ENCODE data around the gene WDR38. TPM values are rescaled to one million over a fixed set of nuclear protein-coding genes. Genes with fewer than 3 reads are reported as not detected.

Gene WDR38
- polyA plus RNA-seq, 2 donors, result not detected

GRCh38 chr9:124889006-124889405 lies 35.7 kb downstream of the WDR38 start:
- H3K4me3 ChIP-seq (ENCODE audit: low read depth in 1 of 2, low read length in 2 of 2), result no peak overlapping the region
- H3K4me1 ChIP-seq (ENCODE audit: control insufficient read depth in 2 of 2, insufficient read depth in 2 of 2, low read length in 1 of 2), result no peaks in the 10 kb centered on the region
- H3K9me3 ChIP-seq (ENCODE audit: control insufficient read depth in 2 of 2, insufficient read depth in 1 of 2, low read depth in 1 of 2, low read length in 1 of 2), result peaks cover 0 to 3% of the 10 kb centered on the region in 2 donors
- H3K36me3 ChIP-seq (ENCODE audit: control insufficient read depth in 2 of 2, insufficient read depth in 2 of 2, low read length in 1 of 2), result peaks cover 20 to 54% of the 10 kb centered on the region in 2 donors
- no peak overlapping the region for H3K27ac ChIP-seq (ENCODE audit: low read depth in 2 of 2, low read length in 1 of 2)
- 95 to 97% methylated on average over 13 of the region's 13 CpGs for WGBS, 2 donors
- no peaks in the 10 kb centered on the region for H3K27me3 ChIP-seq (ENCODE audit: control insufficient read depth in 1 of 2, insufficient read depth in 2 of 2, low read length in 2 of 2)

GRCh38 chr9:124890179-124890578 lies 36.9 kb downstream of the WDR38 start:
- WGBS, 2 donors, result 96% methylated on average over 7 of the region's 7 CpGs
- Histone ChIP-seq H3K27me3 (ENCODE audit: control insufficient read depth in 1 of 2, insufficient read depth in 2 of 2, low read length in 2 of 2) (no peaks in the 10 kb centered on the region), H3K4me3 (ENCODE audit: low read depth in 1 of 2, low read length in 2 of 2) (no peak overlapping the region), H3K36me3 (ENCODE audit: control insufficient read depth in 2 of 2, insufficient read depth in 2 of 2, low read length in 1 of 2) (peaks cover 20 to 53% of the 10 kb centered on the region in 2 donors), H3K9me3 (ENCODE audit: control insufficient read depth in 2 of 2, insufficient read depth in 1 of 2, low read depth in 1 of 2, low read length in 1 of 2) (peaks cover 0 to 3% of the 10 kb centered on the region in 2 donors), H3K27ac (ENCODE audit: low read depth in 2 of 2, low read length in 1 of 2) (no peak overlapping the region), H3K4me1 (ENCODE audit: control insufficient read depth in 2 of 2, insufficient read depth in 2 of 2, low read length in 1 of 2) (no peaks in the 10 kb centered on the region)

GRCh38 chr9:124894035-124894740 lies 40.9 kb downstream of the WDR38 start:
- H3K4me3 ChIP-seq (ENCODE audit: low read depth in 1 of 2, low read length in 2 of 2), result no peak overlapping the region
- no peaks in the 10 kb centered on the region for H3K9me3 ChIP-seq (ENCODE audit: control insufficient read depth in 2 of 2, insufficient read depth in 1 of 2, low read depth in 1 of 2, low read length in 1 of 2)
- H3K27ac ChIP-seq (ENCODE audit: low read depth in 2 of 2, low read length in 1 of 2), result no peak overlapping the region
- 83% methylated on average over 9 of the region's 9 CpGs for WGBS, 2 donors
- no peaks in the 10 kb centered on the region for H3K27me3 ChIP-seq (ENCODE audit: control insufficient read depth in 1 of 2, insufficient read depth in 2 of 2, low read length in 2 of 2)
- H3K4me1 ChIP-seq (ENCODE audit: control insufficient read depth in 2 of 2, insufficient read depth in 2 of 2, low read length in 1 of 2), result no peaks in the 10 kb centered on the region
- H3K36me3 ChIP-seq (ENCODE audit: control insufficient read depth in 2 of 2, insufficient read depth in 2 of 2, low read length in 1 of 2), result peaks cover 19 to 31% of the 10 kb centered on the region in 2 donors

GRCh38 chr9:124894741-124895170 lies 41.5 kb downstream of the WDR38 start:
- Histone ChIP-seq H3K27ac (ENCODE audit: low read depth in 2 of 2, low read length in 1 of 2) (no peak overlapping the region), H3K27me3 (ENCODE audit: control insufficient read depth in 1 of 2, insufficient read depth in 2 of 2, low read length in 2 of 2) (no peaks in the 10 kb centered on the region), H3K4me1 (ENCODE audit: control insufficient read depth in 2 of 2, insufficient read depth in 2 of 2, low read length in 1 of 2) (no peaks in the 10 kb centered on the region), H3K36me3 (ENCODE audit: control insufficient read depth in 2 of 2, insufficient read depth in 2 of 2, low read length in 1 of 2) (peaks cover 19 to 31% of the 10 kb centered on the region in 2 donors), H3K9me3 (ENCODE audit: control insufficient read depth in 2 of 2, insufficient read depth in 1 of 2, low read depth in 1 of 2, low read length in 1 of 2) (no peaks in the 10 kb centered on the region), H3K4me3 (ENCODE audit: low read depth in 1 of 2, low read length in 2 of 2) (no peak overlapping the region)

GRCh38 chr9:124897570-124898460 lies 44.6 kb downstream of the WDR38 start:
- Histone ChIP-seq H3K27ac (ENCODE audit: low read depth in 2 of 2, low read length in 1 of 2) (no peak overlapping the region), H3K4me3 (ENCODE audit: low read depth in 1 of 2, low read length in 2 of 2) (no peak overlapping the region), H3K4me1 (ENCODE audit: control insufficient read depth in 2 of 2, insufficient read depth in 2 of 2, low read length in 1 of 2) (peaks cover 0 to 3% of the 10 kb centered on the region in 2 donors), H3K36me3 (ENCODE audit: control insufficient read depth in 2 of 2, insufficient read depth in 2 of 2, low read length in 1 of 2) (peaks cover 8 to 21% of the 10 kb centered on the region in 2 donors), H3K27me3 (ENCODE audit: control insufficient read depth in 1 of 2, insufficient read depth in 2 of 2, low read length in 2 of 2) (no peaks in the 10 kb centered on the region), H3K9me3 (ENCODE audit: control insufficient read depth in 2 of 2, insufficient read depth in 1 of 2, low read depth in 1 of 2, low read length in 1 of 2) (no peaks in the 10 kb centered on the region)
- 86 to 90% methylated on average over 6 of the region's 6 CpGs for WGBS, 2 donors

- Histone ChIP-seq H3K9me3 (ENCODE audit: control insufficient read depth in 2 of 2, insufficient read depth in 1 of 2, low read depth in 1 of 2, low read length in 1 of 2) (no peaks in the 10 kb centered on the region), H3K4me3 (ENCODE audit: low read depth in 1 of 2, low read length in 2 of 2) (no peak overlapping the region), H3K27ac (ENCODE audit: low read depth in 2 of 2, low read length in 1 of 2) (no peak overlapping the region), H3K27me3 (ENCODE audit: control insufficient read depth in 1 of 2, insufficient read depth in 2 of 2, low read length in 2 of 2) (no peaks in the 10 kb centered on the region), H3K4me1 (ENCODE audit: control insufficient read depth in 2 of 2, insufficient read depth in 2 of 2, low read length in 1 of 2) (peaks cover 0 to 3% of the 10 kb centered on the region in 2 donors), H3K36me3 (ENCODE audit: control insufficient read depth in 2 of 2, insufficient read depth in 2 of 2, low read length in 1 of 2) (peaks cover 8 to 17% of the 10 kb centered on the region in 2 donors)
- WGBS, 2 donors, result 69 to 89% methylated on average over 9 of the region's 9 CpGs
Measured at GRCh38 chr9:124899845-124900244, 46.6 kb downstream of the WDR38 start.

GRCh38 chr9:124906966-124907365 lies 53.7 kb downstream of the WDR38 start:
- Histone ChIP-seq H3K27me3 (ENCODE audit: control insufficient read depth in 1 of 2, insufficient read depth in 2 of 2, low read length in 2 of 2) (no peaks in the 10 kb centered on the region), H3K36me3 (ENCODE audit: control insufficient read depth in 2 of 2, insufficient read depth in 2 of 2, low read length in 1 of 2) (peaks cover 5 to 12% of the 10 kb centered on the region in 2 donors), H3K4me1 (ENCODE audit: control insufficient read depth in 2 of 2, insufficient read depth in 2 of 2, low read length in 1 of 2) (no peaks in the 10 kb centered on the region), H3K27ac (ENCODE audit: low read depth in 2 of 2, low read length in 1 of 2) (no peak overlapping the region), H3K4me3 (ENCODE audit: low read depth in 1 of 2, low read length in 2 of 2) (no peak overlapping the region), H3K9me3 (ENCODE audit: control insufficient read depth in 2 of 2, insufficient read depth in 1 of 2, low read depth in 1 of 2, low read length in 1 of 2) (no peaks in the 10 kb centered on the region)
- WGBS, 2 donors, result 54 to 75% methylated on average over 1 of the region's 1 CpG

Other genes starting within 250 kb of the WDR38 start
- 1 to 10 TPM in 1 of 2 donors, under 1 TPM in 1; 0.68 to 1.4 TPM for gene NR6A1, start 82.1 kb upstream of the WDR38 start, polyA plus RNA-seq
- 1 to 10 TPM; 3.7 to 5.2 TPM for gene OLFML2A, start 76.3 kb upstream of the WDR38 start, polyA plus RNA-seq
- 1,000 to 10,000 TPM; 3,603 to 5,640 TPM for gene RPL35, start 8.5 kb downstream of the WDR38 start, polyA plus RNA-seq
- 10 to 100 TPM; 30.2 to 64.4 TPM for gene ARPC5L, start 8.7 kb downstream of the WDR38 start, polyA plus RNA-seq
- 1 to 10 TPM; 5.9 to 6.5 TPM for gene GOLGA1, start 87.6 kb downstream of the WDR38 start, polyA plus RNA-seq